Measurements from ENCODE around the gene GRIP2.

The GRIP2 gene

DNA sequence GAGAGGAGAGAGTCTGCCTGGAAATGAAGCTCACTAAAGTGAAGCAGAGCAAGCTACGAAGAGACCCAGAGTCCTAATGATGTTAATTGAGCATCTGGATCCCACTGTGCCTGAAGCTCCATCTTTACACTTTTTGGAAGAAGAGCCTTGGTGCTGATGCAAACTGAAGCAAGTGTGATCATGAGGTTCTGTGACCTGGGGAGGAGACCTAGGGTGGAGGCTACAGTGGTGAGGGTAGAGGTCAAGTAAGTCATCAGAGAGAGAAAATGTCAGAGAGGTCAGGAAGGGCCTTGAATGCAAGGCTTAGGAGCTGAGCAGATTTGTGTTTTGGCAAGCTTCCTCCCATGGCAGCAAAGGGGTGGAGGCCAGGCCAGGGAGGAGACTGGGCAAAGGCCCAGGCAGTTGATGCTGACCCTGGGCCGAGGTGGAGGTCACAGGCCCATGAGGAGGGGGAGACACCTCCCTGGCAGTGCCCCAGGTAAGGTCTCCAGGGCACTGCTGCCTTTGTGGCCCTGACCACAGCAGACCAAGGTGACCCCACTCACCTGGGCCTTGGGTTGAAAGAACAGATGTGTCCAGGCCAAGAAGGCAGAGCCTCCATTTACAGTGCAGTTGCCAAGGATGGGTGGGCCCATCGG lies 1.6 kb downstream of the GRIP2 start:
- no peak for DNase-seq (ENCODE audit: low spot score)

DNA sequence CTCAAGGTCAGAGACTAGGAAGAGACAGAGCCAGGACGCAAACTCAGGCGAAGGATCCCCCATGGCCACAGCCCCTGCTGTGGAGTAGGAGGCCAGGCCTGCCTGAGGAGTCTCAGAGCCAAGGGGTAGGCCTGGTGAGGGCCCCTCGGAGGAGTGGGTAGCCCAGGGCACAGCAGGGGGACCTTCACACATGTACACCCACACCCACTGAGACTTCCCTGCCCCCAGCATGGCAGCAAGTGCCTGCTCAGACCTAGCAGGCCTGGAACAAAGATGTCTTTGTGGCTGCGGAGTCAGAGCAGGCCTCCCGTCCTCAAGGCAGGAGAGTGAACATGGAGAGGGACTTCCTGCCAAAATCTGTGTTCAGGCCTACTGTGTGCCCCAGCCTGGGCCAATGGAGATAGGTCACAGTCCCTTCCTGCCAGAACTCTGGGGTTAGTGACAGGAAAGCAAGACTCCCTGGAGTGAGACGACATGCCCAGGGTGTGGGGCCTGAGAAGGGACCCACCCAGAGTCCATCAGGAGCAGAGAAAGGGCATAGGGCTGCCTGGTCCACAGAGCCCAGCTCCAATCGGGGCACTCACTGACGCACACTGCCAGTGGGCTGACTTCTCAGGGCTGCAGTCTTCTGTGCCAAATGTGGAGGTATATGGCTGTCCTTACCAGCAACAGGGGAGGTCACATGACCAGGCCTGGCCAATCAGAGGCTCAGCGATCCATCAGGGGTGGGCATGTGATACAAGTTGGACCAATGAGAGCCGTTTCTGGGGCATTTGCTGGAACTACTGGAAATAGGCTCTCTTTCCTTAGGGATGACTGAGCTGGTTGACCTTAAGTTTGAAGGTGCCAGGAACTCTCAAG lies 2.3 kb downstream of the GRIP2 start:
- no peak for DNase-seq (ENCODE audit: low spot score)

DNA sequence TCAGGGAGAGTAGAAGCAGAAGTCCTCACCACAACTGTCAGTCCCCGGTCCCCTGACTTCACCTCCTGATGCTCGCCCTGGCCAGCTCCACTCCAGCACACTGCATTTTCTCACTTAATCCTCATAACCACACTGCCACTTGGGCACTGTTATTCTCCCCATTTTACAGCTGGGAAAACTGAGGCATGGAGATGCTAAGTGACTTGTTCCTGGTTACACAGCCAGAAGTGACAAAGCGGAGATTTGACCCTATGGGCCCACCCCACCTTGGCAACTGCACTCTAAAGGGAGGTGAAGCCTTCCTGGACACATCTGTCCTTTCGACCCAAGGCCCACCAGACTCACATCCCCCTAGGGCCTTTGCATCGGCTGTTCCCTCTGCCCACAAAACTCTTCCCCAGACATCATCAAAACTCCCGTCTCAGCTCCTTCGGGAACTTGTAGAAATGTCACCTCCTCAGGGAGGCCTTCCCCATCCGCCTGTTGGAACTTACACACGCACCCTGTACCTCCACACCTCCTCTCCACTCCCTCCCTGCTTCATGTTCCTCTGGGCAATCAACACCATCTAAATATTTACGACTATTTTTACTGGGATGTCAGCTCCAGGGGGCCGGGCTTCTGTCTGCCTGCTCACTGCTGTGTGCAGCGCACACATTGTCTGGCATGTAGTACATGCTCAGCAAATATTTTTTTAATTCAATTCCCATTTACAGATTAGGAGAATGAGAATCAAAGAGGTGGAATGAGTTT lies 3.1 kb downstream of the GRIP2 start:
- no peak for DNase-seq (ENCODE audit: low spot score)

DNA sequence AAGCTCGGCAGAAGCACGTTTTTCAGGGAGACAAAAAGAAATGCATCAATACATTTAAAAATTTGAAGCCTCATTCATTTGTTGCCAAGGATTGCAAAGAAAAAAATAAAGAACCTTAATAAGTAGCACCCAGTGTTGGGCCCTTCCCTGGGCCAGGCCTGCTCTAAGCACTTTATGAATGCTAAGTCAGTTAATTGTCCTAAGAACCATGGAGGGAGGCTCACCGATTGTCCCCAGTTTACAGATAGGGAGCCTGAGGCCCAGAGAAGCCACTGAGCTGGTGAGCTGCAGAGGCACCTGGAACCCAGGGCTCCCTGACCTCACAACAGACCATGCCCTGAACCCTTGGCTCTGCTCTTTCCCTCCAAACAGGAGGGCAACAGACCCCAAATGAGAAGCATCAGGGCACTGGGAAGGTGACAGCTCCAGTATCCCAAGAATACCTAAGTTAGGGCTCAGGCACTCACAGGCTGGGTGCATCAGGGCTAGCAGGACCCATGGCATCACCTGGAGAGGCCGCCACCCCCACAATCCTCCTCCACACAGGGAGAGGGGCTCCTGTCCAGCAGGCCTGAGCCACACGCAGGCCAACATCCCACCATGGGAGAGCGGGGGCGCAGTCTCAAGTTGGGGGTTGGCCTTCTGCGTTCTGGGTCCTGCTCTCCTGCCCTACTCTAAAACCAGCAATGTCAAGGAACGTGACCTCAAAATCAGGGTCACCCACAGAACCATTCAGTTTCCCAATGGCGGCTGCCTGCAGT lies 3.9 kb downstream of the GRIP2 start:
- no peak for DNase-seq (ENCODE audit: low spot score)

DNA sequence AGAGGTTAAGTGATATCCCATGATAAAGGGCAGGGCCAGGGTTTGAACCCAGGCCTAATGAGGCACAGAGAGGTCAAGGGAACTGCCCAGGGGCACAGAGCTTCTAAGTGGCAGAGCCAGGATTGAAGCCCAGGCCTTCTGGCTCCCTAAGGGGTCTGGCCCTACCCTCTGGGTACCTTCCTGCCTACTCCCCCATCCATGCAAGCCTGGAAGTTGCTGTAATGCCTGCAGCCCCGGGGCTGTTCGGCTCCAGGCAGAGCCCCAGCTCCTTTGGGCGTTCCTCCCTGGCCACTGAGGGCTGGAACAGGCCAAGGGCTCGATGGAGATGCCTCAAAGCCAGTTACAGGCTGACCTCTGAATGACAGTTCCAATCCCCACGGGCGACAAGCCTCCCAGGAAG lies 4.5 kb downstream of the GRIP2 start:
- no peak for DNase-seq (ENCODE audit: low spot score)

DNA sequence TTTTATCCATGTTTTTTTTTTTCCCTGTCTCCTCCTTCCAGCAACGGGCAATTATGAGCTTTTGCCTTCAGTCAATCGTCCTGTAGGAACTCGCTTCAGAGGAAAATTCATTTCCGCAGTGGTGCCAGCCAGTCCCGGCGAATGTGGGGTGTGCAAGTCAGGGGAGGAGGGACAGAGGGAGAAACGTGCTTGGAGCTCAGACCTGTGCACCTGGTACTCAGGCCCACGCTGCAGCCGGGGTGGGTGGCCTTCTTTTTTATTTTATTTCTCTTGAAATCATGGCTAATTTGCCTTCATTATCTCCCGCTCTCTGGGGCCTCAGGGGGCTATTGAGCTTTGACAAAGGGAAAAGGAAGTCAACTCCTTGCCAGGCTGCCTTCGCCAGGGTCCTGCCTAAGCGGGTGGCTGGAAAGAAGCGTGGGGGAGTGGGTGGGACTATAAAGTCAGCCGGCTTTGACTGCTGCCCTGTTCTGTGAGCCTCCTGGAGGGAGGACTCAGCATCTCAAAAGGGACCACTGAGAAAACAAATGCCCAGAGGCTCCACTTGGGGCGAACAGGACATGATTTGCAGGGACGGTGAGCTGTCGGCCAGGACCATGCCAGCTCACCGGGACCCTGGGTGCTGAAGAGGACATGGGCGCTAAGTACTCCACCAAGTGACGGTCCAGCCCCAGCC lies 5.5 kb downstream of the GRIP2 start:
- DNase-seq (ENCODE audit: low spot score): no peak

DNA sequence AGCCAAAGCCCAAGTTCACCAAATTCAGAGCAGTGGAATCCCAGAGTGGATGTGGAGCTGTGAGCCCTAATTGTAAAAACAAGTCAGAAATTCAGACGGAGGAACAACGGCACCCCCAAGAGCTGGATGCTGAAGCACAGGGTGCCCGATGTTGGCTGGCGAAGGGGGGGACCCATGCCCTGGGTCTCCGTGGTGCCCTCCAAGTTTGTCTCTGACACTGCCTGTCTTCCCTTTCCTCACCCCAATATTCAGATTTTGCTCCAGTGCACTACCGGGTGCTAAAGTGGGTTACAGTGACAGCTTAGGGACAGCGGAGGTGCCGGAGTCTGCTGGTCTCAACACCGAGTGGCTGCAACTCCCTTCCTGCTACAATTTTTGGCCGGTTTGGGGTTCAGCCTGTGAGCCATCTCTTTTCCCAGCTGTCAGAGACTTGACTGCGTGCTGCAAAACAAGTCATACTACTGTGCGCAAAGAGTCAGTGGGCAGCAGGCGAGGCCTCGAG lies 6.6 kb downstream of the GRIP2 start:
- no peak for DNase-seq (ENCODE audit: low spot score)

DNA sequence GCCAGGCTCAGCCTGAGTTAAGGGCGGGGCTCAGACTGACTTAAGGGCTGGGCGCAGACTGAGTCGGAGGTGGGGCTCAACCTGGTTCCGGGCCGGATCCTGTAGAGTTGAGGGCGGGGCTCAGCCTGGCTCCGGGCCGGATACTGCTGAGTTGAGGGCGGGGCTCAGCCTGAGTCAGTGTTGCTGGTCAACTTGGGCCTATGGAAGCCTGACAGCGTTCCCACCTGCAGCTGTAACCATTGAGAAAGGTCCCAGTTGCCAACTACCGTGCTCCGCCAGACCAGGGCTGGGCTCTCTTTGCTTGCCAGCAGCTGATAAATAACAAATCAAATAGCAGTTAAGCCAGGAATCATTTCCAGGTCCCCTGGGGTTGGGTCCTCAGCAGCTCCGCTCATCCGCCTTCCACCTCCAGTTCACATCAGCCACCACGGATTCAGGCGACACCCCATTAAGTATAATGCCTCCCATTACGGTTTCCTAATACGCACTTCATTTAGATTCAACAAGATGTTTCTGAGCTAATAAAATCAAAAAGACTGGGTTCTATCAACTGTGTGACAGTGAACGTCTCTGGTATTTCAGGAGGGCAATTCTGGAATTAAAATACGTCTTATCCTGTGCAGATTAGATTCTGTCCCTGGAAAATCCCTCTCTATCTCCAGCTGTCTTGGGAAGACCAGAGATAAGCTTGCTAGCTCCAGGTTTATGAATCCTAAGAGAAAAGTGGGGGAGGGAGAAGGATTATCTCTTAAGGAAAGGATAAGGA lies 7.3 kb downstream of the GRIP2 start:
- DNase-seq (ENCODE audit: low spot score): no peak

DNA sequence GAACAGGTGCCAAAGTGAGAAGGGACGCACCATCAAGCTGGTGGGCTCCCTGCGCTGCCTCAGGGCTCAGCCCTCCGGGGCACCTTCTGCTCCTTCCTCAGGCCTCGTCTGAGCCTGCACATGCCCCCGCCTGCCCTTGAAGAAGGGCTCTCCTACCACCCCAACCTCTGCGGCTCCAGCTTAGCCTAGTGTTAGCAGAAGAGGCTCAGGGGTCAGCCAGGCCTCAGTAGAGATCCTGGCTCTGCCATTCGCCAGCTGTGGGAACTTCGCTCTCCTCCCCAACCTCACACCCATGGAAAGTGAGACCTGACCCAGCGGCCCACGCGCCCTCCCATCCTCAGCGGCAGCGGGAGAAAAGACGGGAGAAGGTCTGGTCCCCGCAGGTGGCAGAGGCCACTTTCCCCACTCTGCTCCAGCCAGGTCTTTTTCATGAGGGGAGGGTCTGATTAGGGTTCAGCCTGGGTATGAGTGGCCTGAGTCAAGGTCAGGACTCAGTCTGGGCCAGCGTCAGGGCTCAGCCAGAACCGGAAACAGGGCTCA lies 8.2 kb downstream of the GRIP2 start:
- DNase-seq (ENCODE audit: low spot score): no peak

DNA sequence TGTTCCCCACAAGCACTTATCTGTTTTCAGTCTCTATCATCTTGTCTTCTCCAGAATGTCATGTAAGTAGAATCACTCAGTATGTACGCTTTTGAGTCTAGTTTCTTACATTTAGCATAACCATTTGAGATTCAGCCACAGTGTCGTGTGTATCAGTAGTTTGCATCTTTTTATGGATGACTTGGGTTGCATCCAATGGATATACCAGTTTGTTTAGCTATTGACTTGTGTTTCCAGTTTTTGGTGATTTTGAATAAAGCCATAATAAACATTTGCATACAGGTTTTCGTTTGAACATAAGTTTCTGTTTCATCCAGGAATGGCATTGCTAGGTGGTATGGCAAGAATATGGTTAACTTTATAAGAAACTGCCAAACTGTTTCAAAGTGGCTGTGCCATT lies 12.1 kb downstream of the GRIP2 start:
- DNase-seq (ENCODE audit: low spot score): no peak

DNA sequence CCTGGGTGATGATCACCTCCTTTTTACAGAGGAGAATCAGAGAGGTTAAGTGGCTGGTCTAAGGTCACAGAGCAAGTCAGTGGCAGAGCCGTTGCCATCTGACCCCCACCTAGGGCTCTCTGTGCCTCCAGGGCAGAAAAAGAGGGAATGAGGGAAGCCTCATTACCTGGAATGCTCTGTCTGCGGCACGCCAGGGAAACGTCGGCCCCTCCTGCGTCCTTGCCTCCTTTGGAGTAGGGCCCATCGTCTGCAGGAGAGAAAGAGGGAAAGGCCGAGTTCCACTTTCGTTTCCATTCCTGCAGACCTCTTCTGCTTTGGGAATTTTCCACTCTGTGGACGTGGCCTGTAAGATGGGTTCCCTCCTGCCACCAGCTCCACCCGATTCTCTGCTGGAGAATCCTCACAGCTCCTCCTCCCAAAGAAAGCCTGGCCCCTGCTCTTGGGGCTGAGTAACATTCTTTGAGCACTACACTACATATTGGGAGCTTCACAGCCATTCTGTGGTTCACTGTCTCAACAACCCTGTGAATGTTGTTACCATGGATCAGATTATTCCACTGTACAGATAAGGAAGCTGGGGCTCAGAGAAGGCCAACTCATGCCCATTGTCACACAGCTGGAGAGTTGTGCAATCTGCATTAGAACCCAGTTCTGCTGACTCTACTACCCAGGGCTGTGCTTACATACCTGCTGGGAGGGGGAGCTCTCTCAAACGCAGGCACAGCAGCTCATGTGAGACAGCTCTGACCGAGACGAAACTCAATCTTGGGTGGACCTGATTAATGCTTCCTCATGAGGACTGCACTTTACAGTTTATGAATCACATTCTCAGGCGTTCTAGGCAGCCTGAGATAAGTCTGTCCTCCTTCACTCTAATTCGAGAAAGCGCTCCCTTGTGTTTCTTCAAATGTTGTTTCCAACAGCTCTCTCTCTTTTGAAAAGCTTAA lies 14.2 kb downstream of the GRIP2 start:
- DNase-seq (ENCODE audit: low spot score): no peak

DNA sequence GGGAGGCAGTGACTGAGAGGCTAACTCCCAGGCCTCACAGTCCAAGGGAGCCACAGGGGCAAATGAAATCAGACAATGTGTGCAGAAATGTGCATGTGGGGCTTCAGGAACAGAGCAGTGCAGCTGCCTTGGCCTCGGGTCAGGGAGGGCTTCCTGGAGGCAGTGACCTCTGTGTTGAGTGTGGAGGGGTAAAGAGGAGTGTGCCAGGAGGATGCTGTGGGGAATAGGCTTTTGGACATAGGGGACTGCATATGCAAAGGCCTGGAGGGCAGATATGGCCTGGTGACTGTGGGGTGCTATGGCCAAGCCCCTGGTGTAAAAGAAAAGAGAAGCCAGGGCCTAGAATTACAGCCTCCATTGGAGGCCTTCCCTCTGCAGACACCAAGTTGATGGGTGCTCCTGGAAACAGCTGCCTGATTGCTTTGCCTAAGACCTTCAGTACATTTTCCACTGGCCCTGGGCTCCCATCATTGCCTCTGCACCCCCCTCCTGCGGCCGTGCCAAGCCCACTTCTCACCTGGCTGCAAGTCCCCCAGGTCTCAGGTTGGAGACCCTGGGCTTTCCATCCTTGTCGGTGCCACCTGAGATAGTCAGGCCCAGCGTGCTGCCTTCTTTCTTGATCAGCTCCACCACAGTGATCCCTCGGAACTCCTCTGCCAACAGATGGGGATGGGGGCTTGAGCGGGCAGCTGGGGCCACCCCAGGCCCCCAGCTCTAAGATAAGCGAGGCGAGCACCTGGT lies 15.1 kb downstream of the GRIP2 start:
- no peak for DNase-seq (ENCODE audit: low spot score)

DNA sequence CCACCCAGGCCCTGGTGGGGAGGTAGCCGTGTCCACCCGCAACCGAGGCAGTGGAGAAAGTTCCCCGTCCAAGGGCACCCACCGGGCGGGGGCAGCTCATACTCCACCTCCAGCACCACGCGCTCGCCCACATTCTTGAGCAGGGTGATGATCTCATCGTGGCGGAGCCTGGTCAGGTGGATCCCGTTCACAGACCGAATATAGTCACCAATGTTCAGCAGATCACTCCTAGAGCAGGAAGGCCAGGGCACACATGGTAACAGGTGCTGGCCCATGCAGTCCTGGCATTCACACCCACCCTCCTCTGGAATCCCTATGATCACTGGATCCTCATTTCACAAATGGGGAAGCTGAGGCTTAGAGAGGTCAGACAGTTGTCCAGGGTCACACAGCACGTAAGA lies 15.8 kb downstream of the GRIP2 start:
- DNase-seq (ENCODE audit: low spot score): no peak

DNA sequence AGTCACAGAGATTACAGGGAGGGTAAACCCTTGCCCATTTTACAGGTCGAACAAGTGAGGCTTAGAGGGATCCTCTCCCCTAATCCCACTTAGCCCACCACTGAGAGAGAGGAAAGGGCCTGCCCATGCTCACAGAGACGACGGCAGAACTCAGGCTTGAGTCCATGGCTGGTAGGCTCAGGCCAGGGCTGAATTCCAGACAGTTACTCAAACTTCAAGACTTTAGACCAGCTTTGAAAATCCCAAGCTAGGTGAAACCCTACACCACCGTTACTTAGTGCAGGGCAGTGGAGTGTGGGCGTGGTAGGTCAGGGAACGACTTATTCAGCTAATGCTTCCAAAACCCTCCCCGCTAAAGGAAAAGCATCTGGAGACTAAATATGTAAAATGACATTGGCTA lies 16.4 kb downstream of the GRIP2 start:
- DNase-seq (ENCODE audit: low spot score): no peak

DNA sequence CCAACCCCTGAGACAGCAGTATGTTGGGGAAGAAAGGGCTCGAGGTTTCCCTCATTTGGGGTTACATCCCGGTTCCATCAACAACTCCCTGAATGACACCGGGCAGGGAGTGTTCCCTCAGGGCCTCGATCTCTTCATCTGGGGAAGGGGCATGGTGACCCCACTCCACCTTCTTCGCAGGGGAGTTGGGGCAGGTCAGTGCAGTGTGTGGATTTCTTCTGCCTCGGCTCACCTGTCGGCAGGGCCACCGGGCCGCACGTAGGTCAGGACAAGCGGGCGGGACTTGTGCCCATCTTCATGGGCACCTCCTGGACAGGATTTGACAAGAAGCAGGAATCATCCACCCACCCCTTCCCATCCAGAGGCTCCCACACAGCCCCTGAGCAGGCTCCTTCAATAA lies 17.4 kb downstream of the GRIP2 start:
- no peak for DNase-seq (ENCODE audit: low spot score)

DNA sequence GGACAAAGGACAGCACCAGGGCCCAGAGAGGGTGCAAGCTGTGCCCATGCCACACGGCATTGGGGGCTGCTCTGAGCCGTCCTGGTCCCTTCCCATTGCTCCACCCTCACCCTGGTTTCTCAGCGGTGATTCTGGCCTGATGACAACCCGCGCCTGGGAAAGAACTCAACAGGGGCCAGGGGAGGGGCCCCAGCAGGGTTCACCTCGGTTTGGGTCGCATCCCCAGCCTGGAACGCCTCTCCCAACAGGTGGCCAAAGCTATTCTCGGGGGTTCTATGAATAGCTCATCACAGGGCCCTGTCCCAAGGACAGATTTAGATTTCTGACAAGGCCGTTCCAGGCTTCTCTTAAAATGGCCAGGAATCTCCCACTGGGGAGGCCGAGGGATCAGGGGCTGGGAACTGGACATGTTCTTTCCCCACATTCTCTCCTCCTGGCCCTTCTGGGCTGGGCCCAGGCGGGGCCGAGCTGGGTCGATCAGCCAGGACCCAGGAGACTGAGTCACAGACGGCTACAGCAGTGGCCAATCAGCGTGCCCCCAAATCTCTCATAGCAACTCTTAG lies 17.9 kb downstream of the GRIP2 start:
- DNase-seq (ENCODE audit: low spot score): no peak

DNA sequence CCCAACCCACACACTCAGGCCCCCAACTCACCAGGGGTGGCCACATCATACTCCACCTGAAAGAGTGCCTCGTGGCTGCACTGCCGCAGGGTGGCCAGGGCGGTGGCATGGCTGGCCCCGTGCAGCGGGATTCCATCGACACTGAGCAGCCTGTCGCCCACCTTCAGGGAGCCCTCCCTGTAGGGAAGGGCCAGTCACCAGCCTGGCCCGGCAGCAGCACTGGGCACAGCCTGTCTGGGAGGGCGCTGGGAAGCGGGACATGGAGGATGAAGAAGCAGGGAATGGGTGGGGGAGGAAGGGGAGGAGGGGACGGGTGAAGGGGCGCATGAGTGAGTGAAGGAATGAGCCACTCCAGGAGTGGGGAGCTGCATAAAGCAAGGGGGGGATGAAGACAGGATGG lies 18.5 kb downstream of the GRIP2 start:
- no peak for DNase-seq (ENCODE audit: low spot score)

DNA sequence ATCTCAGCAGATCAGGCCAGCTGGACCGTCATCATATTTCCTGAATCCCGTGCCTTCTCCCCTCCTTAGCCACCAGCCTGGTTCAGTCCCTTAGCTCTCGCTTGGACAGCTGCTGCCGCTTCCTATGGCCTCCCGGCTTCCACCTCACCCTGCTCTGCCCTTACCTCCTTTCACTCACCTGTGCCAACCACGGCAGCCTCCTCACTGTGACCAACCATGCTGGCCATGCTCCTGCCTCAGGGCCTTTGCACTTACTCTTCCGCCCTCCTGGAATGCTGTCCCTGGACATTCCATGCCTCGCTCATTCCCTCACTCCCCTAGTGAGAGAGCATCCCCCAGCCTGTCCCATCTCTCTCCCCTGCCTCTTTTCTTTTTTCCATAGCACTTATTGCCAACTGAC lies 19.2 kb downstream of the GRIP2 start:
- DNase-seq (ENCODE audit: low spot score): no peak
